ENCODE measurements around the gene SCMH1. TPM values are rescaled to one million over a fixed set of nuclear protein-coding genes. Genes with fewer than 3 reads are reported as not detected.

Gene SCMH1
- total and polyA plus RNA-seq, 2 donors (not counting 3 experiments of a cell fraction or from before 2014, with no cell fraction given), result 39.9 to 40.7 TPM

GRCh38 chr1:41245659-41246058 lies 3.6 kb upstream of the SCMH1 start:
- CTCF ChIA-PET, result no interaction called here
- peaks cover 8% of the 10 kb centered on the region for H3K79me2 ChIP-seq (ENCODE audit: control insufficient read depth, insufficient read depth, low read length)
- H3K36me3 ChIP-seq (ENCODE audit: control insufficient read depth in 2 of 2, extremely low read depth in 1 of 2, insufficient read depth in 2 of 2, low read length in 2 of 2), result no peaks in the 10 kb centered on the region
- no peaks in the 10 kb centered on the region for H4K20me1 ChIP-seq (replicated peaks; ENCODE audit: control insufficient read depth, extremely low read depth, insufficient read depth, low read length)
- no peaks in the 10 kb centered on the region for H3K9me1 ChIP-seq (replicated peaks; ENCODE audit: control insufficient read depth, extremely low read depth, insufficient read depth, low read length)
- H3K9ac ChIP-seq (replicated peaks; ENCODE audit: extremely low read depth, insufficient read depth, low read length), result no peak overlapping the region
- POLR2A ChIA-PET, result no interaction called here
- TF ChIP-seq POLR2AphosphoS5 (IDR thresholded peaks at IDR 0.05; ENCODE audit: insufficient read depth, low read depth, low read length) (no peak), FOS (IDR thresholded peaks at IDR 0.05; ENCODE audit: borderline replicate concordance, insufficient read depth, low read length) (no peak), EZH2 (IDR thresholded peaks at IDR 0.05; ENCODE audit: borderline replicate concordance, low read depth, low read length, severe bottlenecking) (no peak), JUN (IDR thresholded peaks at IDR 0.05; ENCODE audit: borderline replicate concordance, insufficient read depth, insufficient read length, low read depth) (no peak), CTCF (IDR thresholded peaks at IDR 0.05; ENCODE audit: extremely low read depth in 1 of 2, insufficient read depth in 1 of 2, low read depth in 1 of 2, low read length in 2 of 2) (no peak), GATA2 (IDR thresholded peaks at IDR 0.05; ENCODE audit: insufficient read depth, insufficient read length, low read depth, low read length) (no peak)
- intact Hi-C loops (cut with micrococcal nuclease), result no loop called here
- H3K4me3 ChIP-seq (replicated peaks in 1 of 3; ENCODE audit: insufficient read depth in 1 of 3, low read depth in 1 of 3, low read length in 3 of 3), result no peak overlapping the region
- BruUV-seq (replicated peaks), result no TSS peak
- H3K4me2 ChIP-seq (ENCODE audit: insufficient read depth, low read length), result no peak overlapping the region
- FAIRE-seq (no peak), DNase-seq (ENCODE audit: low read depth, low spot score) (peak; percentile 12)
- H3K9me3 ChIP-seq (replicated peaks; ENCODE audit: control insufficient read depth, insufficient read depth, low read length), result no peaks in the 10 kb centered on the region
- peaks cover 13% of the 10 kb centered on the region for H3K4me1 ChIP-seq (ENCODE audit: control insufficient read depth, extremely low read depth, insufficient read depth, low read length)
- no peak overlapping the region for H2AFZ ChIP-seq (ENCODE audit: low read depth, low read length)
- H3K27me3 ChIP-seq (ENCODE audit: control insufficient read depth in 2 of 2, insufficient read depth in 2 of 2, low read length in 2 of 2), result peaks cover 0 to 2% of the 10 kb centered on the region in 2 experiments
- H3K27ac ChIP-seq (ENCODE audit: insufficient read depth, low read depth, low read length), result no peak overlapping the region
- dilution Hi-C loops (cut with MboI; ENCODE audit: extremely low pct_ligation_motif_present, low sequenced_read_pairs), result no loop called here

- Histone ChIP-seq H3K27me3 (ENCODE audit: control insufficient read depth in 2 of 2, insufficient read depth in 2 of 2, low read length in 2 of 2) (no peaks in the 10 kb centered on the region), H3K9me1 (replicated peaks; ENCODE audit: control insufficient read depth, extremely low read depth, insufficient read depth, low read length) (peaks cover 4% of the 10 kb centered on the region), H3K79me2 (ENCODE audit: control insufficient read depth, insufficient read depth, low read length) (peaks cover 19% of the 10 kb centered on the region), H3K9me3 (replicated peaks; ENCODE audit: control insufficient read depth, insufficient read depth, low read length) (no peaks in the 10 kb centered on the region), H3K9ac (replicated peaks; ENCODE audit: extremely low read depth, insufficient read depth, low read length) (no peak overlapping the region), H3K27ac (ENCODE audit: insufficient read depth, low read depth, low read length) (no peak overlapping the region), H3K36me3 (ENCODE audit: control insufficient read depth in 2 of 2, extremely low read depth in 1 of 2, insufficient read depth in 2 of 2, low read length in 2 of 2) (no peaks in the 10 kb centered on the region), H3K4me2 (ENCODE audit: insufficient read depth, low read length) (peak overlapping the region; percentile 82), H3K4me3 (replicated peaks in 1 of 3; ENCODE audit: insufficient read depth in 1 of 3, low read depth in 1 of 3, low read length in 3 of 3) (no peak overlapping the region), H2AFZ (ENCODE audit: low read depth, low read length) (peak overlapping the region; percentile 99), H4K20me1 (replicated peaks; ENCODE audit: control insufficient read depth, extremely low read depth, insufficient read depth, low read length) (no peaks in the 10 kb centered on the region), H3K4me1 (ENCODE audit: control insufficient read depth, extremely low read depth, insufficient read depth, low read length) (peaks cover 37% of the 10 kb centered on the region)
- FAIRE-seq, result no peak
- dilution Hi-C loops (cut with MboI; ENCODE audit: extremely low pct_ligation_motif_present, low sequenced_read_pairs), result no loop called here
- DNase-seq (ENCODE audit: low read depth, low spot score), result no peak
- CTCF ChIA-PET, result interaction anchor here (1.2 kb wide), 1 partner anchor 13 kb away, joined by 3 read pairs; no protein-coding TSS in a partner anchor
- intact Hi-C loops (cut with micrococcal nuclease), result no loop called here
- POLR2A ChIA-PET, result no interaction called here
- TF ChIP-seq MAX (IDR thresholded peaks at IDR 0.05; ENCODE audit: insufficient read depth, insufficient read length), result no peak
- TF ChIP-seq POLR2AphosphoS5 (IDR thresholded peaks at IDR 0.05; ENCODE audit: insufficient read depth, low read depth, low read length), result no peak
- no peak for TF ChIP-seq JUN (IDR thresholded peaks at IDR 0.05; ENCODE audit: borderline replicate concordance, insufficient read depth, insufficient read length, low read depth)
- no peak for TF ChIP-seq CTCF (IDR thresholded peaks at IDR 0.05; ENCODE audit: extremely low read depth in 1 of 2, insufficient read depth in 1 of 2, low read depth in 1 of 2, low read length in 2 of 2)
- BruUV-seq (replicated peaks), result no TSS peak
Observed at GRCh38 chr1:41243079-41243385, 926 bp upstream of the SCMH1 start.

Measured in endothelial cell of umbilical vein (primary cell).